NCI-H1048 (cell line): ENCODE data around the gene PRDM2.

Source experiments
- DNase-seq: peaks from one replicate; lab custom pipeline; 2025; lab: John Stamatoyannopoulos, UW

The PRDM2 gene

DNA sequence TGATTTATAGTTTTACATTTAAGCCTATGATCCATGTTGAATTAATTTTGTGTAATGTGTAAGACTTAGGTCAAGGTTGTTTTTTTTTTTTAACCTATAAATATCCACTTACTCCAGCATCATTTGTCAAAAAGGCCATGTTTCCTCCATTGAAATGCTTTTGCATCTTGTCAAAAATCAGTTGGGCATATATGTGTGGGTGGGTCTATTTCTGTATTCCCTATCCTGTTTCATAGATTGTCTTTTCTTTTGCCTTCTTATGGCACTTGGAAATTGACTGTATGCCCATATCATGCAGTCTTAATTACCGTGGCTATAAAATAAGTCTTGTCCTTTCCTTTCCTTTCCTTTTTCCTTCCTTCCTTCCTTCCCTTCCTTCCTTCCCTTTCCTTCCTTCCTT is 138.2 kb downstream of the PRDM2 start:
- DNase-seq = no peak

DNA sequence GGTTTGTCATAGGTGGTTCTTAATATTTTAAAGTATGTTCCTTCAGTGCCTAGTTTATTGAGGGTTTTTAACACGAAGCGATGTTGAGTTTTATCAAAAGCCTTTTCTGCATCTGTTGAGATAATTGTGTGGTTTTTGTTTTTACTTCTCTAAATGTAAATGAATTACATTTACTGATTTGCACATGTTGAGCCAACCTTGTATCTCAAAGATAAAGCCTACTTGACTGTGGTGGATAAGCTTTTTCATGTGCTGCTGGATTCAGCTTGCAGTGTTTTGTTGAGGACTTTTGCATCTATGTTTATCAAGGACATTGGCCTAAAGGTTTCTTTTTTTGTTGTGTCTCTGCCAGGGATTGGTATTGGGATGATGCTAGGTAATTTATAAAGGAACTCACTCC is 142.5 kb downstream of the PRDM2 start:
- no peak for DNase-seq

DNA sequence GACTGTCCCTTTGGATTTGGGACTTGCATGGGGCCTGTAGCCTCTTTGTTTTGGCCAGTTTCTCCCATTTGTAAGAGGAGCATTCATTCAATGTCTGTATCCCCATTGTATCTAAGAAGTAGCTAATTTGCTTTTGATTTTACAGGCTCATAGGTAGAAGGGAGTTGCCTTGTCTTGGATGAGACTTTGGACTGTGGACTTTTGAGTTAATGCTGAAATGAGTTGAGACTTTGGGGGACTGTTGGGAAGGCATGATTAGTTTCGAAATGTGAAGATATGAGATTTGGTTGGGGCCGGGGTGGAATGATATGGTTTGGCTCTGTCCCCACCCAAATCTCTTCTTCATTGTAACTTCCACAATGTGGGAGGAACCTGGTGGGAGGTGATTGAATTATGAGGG is 151.7 kb downstream of the PRDM2 start:
- DNase-seq = no peak

DNA sequence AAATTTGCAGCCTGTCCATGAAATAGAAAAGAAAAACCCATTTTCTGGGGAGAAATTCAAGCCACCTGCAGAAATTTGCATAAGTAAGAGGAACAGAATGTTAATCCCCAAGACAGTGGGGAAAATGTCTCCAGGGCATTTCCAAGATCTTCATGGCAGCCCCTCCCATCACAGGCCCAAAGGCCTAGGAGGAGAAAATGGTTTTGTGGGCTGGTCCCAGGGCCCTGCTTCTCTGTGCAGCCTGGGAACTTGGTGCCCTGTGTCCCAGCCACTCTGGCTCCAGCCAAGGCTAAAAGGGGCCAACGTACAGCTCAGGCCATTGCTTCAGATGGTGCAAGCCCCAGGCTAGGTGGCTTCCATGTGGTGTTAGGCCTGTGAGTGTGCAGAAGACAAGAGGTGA is 155.6 kb downstream of the PRDM2 start:
- no peak for DNase-seq

DNA sequence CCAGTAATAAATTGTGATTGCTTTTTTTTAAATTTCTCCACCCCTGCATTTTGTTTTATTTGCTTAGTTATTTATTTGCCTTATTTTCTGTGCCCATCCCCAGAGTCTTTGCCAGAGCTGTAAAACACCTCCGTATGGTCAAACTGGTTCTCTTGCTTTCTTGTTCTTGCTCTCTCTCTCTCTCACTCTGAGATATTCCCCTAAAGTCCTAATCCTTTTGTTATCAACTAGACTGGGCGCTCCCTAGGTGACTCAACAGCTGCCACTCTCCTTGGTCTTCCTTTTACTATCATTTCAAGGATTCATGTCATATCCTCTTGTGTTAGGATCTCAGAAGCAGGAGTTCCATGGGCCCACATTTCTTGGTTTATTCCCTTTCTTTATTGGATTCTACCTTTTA is 160.0 kb downstream of the PRDM2 start:
- no peak for DNase-seq

DNA sequence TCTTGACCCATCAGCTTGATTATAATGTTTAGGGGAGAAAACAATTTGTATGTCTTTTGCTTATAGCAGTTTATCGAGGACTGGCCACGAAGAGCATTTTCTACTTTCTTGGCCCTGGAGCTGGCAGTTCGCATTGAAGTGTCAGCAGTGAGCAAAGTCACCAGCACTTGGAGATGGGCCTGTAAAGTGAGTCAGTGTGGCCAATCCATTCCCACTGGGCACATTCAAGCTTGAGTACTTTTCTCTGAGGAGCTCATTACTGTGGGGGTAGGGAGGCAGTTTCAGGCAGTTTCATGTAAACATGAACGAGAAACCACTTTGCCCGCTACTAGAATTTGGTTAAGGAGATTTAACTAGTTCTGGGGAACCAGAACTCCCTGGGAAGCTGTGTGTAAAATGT is 164.8 kb downstream of the PRDM2 start:
- no peak for DNase-seq

DNA sequence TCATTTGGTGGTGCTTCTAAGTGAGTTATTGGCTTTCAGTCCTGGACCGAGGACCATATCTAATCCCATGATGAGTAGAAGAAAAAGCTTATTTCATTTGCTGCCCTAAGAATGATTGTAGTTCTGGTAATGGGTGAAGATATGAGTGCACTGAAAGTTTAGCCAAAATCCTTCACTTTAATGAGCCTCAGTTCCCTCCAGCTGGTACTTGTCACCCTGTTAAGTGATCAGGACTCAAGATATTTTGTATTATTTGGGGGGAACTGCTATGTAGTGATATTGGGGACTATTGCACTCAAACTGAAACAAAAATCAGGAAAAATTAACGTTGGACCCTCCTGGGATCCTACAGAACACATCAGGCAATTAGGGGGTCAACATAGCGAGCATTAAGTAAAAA is 165.9 kb downstream of the PRDM2 start:
- DNase-seq = no peak

GRCh38 chr1:13867603-13868002 is 167.6 kb downstream of the PRDM2 start:
- no peak for DNase-seq

DNA sequence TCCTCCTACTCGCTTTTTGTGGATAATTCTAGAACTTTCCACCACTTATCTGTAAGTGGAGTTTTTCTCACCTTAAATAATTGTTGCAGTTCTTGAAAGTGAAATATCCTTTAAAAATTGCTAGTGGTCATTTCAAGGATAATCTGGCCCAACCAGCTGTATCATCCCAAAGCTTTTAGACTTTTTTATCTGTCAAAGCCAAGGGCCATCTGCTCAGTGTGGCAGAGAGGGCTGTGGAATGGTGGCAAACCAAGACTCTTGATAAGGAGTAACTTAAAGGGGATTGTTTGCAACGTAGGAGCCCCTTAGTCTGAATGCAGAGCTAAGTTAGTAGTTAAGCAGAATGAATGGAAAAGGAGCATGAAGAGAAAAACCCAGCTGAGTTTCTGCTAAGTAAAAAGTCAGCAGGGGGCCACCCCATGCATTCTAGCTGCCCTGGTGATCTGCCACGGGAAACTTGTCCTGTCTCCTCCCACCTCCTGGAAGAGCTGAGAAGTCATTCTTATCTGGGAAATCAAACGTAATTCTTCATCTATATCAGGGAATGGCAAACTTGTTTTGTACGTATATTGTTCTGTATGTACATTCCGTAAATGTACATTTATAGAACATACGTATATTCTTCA is 169.3 kb downstream of the PRDM2 start:
- no peak for DNase-seq

DNA sequence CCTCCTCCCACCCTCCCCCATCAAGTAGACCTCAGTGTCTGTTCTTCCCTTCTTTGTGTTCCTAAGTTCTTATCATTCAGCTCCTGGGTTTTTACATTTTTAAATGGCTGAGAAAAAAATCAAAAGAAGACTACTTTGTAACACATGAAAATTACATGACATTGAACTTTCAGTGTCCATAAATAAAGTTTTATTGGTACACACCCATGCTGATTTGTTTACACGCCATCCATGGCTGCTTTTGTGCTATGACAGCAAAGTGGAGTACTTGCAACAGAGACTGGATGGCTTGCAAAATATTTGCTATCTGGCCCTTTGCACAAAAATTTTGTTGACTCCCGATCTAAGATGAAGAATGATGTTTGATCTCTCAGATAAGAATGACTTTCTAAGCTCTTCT is 171.4 kb downstream of the PRDM2 start:
- no peak for DNase-seq

GRCh38 chr1:13871886-13872285 is 171.9 kb downstream of the PRDM2 start:
- no peak for DNase-seq

DNA sequence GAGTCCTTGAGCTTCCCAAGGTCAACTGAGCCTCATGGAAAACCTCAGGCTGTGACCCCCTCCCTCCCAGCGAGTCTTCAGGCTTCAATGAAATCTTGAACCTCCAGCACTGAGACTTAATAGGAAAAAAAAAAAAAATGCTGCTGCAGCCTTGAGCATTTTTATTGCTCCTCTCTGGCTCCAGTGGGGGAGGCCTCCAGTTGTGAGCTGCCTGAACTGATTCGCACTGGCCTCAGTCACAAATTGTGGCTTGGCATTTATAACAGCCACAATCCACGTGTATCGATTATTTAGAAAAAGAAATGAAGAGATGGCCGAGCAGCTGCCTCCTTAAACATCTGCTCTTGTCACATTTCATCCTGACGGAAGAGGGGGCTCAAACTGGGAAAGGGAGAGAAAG is 173.0 kb downstream of the PRDM2 start:
- no peak for DNase-seq
